NCI-H748 (cell line): ENCODE results near the gene TMED7.
"Not testable (repeated sequence)": the region's sequence is repeated elsewhere in the genome, so short reads cannot be mapped to it uniquely, and the experiment has no call there.

Source experiments
- DNase-seq: peaks from one replicate; lab custom pipeline; 2025; ENCODE audit not compliant: unreplicated experiment; lab: John Stamatoyannopoulos, UW

The TMED7 gene

DNA sequence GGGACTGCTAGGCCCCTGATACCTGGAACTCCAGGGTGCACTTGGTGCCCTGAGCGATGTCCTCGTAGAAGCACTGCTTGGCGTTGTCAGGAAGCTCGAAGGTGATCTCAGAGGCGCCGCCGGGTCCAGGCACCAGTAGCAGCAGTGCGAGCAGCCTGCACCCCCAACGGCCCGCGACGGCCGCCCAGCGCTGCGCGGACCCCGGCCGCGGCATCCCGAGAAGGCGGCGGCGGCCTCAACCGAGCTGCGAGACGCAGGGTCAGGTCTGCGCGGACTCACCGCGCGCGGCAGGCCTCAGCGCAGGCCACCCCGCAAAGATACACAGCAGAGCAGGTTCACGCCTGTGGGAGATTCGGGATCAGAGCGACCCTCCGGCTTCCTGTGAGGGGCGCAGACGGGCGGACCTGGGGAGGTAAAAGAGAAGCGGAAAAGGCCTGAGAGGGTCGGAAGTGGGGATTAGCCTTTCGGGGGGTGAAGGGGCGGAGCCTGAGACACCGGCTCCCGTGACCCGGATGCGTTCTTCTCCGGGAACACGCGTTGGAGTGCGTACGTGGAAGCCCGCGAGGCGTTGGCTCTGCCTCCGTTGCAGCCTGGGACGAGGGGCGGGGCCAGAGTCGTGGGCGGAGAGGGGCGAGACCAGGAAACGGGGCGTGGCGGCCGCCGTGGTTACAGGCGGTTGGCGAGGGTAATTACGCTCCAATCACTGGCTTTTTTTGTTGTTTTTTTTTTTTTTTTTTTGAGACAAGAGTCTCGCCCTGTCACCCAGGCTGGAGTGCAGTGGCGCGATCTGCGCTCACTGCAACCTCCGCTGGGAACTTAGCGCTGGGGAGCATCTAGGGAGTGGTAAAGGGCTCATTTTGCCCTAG lies at the start of gene TMED7:
Gene TMED7 (minus strand): TSS at position 458 of the 866 bp plus-strand sequence. CDS start 244 bp downstream, at position 214.
- peak; percentile 98 for DNase-seq

DNA sequence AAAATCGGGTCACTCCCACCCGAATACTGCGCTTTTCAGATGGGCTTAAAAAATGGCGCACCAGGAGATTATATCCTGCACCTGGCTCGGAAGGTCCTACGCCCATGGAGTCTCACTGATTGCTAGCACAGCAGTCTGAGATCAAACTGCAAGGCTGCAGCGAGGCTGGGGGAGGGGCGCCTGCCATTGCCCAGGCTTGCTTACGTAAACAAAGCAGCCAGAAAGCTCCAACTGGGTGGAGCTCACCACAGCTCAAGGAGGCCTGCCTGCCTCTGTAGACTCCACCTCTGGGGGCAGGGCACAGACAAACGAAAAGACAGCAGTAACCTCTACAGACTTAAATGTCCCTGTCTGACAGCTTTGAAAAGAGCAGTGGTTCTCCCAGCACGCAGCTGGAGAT lies 48.9 kb upstream of the TMED7 start:
- DNase-seq, result not testable (repeated sequence)

DNA sequence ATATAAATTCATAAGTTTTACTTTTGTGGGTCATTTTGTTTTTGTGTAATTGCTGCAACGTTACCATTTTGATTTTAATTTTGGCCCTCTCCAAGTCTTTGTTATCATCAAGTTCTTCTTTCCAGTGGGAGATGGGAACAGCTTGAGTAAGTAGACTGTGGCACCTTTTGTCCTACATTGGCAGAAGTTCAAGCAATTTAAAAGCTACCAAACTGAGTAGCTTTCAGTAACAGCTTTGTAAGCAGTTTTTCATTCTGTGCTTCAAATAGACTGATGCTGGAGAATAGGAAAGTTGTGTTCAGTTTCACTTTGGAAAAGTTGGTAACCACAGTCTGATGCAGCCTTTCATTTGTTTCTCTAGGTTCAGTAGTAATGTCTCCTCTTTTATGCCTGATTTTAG lies 47.8 kb upstream of the TMED7 start:
- DNase-seq, result no peak

DNA sequence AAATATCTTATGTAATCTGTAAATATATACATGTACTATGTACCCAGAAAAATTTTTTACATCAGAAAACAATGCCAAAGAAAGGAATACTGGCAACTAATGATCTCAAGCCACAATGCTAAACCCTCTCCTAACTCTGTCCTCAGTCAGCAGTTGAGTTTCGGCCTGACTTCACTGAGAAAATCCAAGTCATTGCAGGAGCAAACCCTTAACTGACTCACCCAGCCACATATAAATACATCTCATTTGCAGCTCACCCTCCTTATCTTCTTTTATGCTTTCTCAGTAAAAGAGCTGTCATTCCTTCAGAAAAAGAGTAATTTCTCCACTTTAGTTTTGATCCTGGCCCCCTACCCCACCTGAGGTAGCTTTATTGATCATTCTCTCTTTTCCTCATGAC lies 46.1 kb upstream of the TMED7 start:
- DNase-seq, result no peak

DNA sequence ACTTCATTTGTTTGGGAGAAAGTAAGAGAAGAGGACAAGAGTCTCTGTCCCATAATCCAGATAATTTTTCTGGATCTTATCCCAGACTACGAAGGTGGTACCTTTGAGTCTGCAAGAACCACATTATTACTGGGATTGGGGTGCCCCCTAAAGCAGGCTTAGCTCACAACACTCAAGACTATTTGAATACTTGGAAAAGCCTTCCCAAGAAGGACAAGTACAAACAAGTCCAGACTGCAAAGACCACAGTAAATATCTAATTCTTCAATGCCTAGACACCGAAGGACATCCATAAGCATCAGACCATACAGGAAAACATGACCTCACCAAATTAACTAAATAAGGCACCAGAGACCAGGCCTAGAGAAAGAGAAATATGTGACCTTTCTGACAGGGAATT lies 40.2 kb upstream of the TMED7 start:
- no peak for DNase-seq

DNA sequence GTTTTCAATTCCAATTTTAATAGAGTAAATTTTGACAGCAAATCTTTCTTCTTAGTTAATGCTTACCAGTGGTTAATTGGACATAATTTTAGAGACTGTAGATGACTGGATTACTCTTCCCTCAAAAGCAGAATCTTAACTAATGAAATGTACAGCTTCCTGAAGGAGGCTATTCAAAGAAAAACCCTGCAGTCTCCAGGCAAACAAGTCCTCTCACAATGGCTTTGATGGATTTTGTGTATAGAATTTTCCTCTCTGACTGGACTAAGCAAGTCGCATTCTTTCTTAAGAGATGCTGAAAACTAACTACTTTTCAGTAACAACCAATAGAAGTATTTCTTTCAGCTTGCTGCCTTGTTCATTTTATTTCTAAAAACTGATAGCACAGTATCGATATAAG lies 35.7 kb upstream of the TMED7 start:
- no peak for DNase-seq

DNA sequence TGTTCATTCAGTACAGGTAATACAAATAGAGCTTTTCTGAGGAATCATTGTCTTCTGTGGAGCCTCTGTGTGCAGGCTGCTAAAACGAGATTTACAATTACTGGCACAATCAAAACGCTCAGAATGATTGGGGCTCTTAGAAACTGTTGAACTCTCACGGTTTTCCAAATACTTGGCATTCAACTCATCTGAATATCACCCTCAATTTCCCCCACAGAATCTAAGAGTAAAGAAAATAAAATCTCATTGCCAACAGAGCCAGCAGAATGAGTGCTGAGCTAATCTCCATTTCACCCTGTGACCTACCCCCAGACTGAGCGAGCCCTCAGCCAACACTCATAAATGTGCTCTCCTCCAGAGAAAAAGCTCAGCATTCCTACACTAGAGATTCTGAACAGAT lies 35.3 kb upstream of the TMED7 start:
- DNase-seq, result no peak

DNA sequence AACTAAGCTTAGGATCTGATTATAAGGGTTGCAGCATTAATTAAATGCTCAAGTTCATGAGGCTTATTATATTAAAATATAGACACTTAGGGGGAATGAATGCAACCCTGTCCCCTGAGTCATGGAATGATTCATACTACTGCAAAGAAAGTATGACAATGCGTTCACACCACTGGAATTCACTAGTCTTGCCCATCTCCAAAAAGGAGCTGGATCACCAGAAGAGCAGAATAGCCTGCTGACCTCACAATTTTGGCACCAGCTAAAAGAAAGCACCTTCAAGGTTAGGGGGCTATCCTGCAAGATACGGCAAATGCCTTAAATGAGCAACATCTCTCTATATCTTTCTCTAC lies 32.0 kb upstream of the TMED7 start:
- no peak for DNase-seq

DNA sequence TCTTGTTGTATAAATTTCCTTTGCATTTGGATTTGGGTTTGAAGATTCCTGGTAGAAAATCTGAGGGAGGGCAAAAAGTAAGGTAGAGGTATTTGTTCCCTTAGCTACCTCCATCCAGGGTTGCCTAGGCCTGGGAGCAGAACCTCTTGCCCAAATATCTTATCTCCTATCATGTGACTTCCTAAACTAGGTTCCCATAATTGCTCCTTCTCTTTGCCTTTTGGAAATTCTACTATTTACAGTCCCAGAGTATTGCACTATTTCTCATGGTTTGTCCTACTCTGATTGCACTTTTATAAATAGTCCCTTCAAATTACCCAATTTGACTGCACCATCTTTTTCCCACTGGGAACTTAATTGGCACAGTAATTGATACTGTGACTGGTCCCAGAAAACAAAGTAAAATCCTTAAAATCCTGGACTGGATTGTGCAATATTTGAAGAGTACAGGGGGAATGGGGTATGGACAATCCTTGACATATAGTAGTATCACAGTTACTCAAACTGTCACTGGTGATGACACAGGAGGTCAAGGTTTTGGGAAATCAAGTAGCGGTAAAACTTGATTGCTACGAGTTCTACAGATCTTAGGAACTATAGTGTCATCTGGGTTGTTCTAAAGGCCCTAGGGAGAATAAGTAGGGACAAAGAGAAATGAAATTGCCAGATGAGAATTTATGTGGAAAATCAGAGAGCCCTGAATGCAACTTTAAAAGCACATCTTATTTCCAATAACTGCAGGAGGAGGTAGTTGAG lies 31.5 kb upstream of the TMED7 start:
- DNase-seq, result no peak

DNA sequence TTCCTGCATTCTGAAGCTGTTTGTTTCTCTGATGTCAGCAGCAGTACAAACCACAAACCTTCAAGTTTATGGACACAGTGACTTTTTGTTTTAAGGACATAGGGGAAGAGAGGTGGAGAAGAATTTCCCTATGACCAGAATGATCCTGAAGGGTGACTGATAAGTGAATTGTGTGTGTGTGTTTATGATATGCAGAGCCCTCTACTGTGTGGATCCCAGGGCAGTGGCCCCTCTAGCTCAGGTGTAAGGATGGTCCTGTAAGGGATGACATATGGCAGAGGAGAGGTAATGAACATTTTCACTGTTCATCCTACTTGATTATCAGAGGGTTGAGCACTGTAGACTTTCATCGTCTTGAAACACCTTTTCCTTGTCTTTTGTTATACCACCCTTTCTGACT lies 30.6 kb upstream of the TMED7 start:
- no peak for DNase-seq

DNA sequence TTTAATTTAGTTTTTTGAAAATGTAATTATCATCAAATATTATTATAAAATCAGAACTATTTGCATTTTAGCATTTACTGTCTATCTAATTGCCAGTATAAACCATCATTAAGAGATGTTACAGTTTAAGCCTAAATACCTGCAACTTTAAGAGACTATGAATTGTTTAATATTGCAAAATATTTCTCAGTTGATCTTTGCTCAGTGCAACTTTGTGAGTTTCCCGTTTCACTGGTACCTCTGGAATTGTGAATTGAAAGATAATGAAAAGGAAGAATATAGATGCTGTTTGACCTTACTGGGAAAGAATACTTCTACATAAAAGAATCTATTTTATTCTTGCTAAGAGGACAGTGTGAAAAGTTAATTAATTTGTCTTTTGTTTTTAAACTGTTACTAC lies 30.2 kb upstream of the TMED7 start:
- no peak for DNase-seq

DNA sequence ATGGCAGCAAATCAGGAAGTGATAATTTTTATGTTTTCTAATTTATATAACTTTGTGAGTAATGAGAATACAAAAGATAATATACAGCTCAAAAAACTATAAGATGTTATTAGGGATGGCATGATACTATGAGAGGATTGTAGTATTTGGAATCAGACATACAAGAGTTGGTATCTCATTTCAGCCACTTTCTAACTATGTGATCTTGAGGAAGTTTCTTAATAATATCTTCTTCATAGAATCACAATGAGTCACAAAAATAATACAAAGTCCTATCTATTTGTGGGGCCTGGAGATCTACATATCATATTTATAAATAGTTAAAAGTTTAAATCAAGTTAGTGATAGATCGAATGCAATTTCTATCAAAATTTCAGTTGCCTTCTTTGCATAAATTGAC lies 23.7 kb upstream of the TMED7 start:
- no peak for DNase-seq

DNA sequence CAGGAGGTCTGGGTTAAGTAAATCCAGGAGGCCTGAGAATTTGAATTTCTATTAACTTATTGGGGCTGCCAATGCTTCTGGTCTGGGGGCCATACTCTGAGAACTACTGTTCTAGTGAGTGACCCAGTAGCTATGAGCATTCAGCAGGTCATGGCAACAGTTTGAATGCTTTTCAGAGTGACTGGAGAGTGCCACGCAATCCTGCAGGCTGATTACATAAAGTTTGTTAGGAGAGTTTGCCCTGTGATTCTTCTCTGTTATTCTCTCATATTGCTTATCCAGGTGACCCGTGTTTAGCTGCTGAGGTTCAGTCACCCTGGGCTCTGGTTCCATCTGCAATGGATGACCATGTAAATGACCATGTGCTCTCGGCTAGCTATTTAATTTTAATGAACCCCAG lies 22.2 kb upstream of the TMED7 start:
- DNase-seq, result no peak

DNA sequence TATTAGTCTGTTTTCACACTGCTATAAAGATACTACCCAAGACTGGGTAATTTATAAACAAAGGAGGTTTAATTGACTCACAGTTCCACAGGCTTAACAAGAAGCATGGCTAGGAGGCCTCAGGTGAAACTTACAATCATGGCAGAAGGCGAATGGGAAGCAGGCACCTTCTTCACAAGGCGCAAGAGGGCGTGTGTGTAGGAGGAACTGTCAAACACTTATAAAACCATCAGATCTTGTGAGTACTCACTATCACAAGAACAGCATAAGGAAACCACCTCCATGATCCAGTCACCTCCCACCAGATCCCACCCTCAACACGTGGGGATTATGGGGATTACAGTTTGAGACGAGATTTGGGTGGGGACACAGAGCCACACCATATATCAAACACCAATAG lies 19.6 kb upstream of the TMED7 start:
- not testable (repeated sequence) for DNase-seq

DNA sequence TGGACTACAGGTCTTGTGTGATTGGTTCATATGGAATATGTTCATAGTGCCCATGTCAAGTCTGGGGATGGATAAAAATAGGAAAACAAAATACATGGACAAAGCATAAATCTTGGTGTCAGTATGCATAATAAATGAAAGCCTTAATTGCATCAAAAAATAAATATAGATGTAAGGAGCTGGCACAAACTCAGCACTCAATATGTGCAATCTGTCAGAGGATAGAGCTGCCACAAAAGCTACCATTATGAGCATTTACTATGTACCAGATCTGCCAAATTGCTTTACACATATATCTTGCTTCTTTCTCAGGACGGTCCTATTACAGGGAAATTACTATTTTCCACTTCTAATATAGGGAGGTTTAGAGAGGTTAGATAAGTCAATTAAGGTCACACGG lies 18.2 kb upstream of the TMED7 start:
- no peak for DNase-seq

DNA sequence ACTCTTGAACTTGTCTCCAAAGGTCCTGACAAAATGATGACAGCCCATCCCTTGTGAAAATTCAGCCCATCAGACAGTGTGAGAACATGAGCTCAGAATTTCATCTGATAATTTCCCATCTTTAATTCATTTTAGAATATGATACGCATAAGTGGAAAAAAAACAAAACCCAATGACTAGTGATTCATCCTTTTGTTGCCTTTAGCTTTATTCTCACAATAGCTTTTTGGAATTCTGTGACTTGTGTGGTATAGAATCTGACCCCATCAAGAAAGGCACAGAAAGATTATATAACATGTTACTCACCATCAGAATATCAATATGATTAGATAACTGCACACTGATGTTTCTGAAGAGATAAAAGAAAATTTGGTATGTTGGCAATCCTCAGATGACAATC lies 16.1 kb upstream of the TMED7 start:
- DNase-seq, result no peak

DNA sequence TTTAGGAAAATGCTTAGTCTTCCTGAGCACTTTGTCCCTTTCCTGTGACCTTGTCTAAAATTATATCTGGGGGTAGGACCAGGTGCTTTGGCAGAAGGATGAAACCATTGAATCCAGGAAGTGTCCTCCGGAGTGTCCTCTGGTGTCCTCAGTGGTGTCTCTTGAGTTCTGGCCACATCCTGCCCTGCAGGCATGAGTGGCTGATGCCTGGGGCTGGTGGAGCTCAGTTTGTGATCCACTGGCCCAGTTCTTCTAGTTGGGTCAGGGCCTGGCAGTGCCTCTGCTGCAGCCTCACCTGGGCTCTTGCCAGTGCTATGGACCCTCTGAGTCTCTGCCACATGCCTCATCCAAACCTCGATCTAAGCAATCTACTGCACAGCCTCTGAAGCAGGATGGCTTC lies 14.4 kb upstream of the TMED7 start:
- no peak for DNase-seq

DNA sequence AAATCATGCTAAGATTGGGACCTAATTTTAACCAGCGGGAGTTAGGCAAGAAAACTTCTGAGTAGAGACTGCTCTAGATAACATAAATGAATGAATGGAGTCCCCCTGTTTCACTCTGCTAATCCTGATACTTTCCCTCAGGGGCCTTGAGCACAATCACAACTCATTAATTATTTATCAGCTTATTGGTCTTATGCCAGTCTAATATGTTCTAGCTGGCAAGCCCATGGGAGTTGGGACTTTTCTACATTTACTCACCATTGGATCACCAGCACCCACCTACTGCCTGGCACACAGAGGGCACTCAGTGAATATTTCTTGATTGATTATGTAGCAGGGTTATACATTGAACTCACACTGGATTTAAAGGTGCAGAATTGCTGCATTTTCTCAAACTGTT lies 13.5 kb upstream of the TMED7 start:
- no peak for DNase-seq

DNA sequence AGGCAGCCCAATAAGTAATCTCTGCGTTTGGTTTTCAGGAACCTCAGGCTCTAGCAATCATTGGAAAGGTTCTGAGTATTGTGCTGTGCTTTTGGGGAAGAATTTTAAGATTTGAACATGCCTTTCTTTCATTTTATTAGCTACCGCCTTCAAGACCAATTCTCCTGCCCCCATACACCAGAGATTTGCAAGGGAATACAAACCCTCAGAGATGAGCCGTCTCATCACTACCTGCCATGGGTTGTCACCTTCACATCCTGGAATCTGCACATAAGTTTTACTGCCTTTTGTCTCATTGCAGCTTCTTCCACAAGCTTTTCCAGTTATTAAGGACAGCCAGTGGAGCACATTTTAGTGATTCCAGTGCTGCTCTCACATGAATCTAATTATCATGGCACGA lies 11.7 kb upstream of the TMED7 start:
- no peak for DNase-seq

DNA sequence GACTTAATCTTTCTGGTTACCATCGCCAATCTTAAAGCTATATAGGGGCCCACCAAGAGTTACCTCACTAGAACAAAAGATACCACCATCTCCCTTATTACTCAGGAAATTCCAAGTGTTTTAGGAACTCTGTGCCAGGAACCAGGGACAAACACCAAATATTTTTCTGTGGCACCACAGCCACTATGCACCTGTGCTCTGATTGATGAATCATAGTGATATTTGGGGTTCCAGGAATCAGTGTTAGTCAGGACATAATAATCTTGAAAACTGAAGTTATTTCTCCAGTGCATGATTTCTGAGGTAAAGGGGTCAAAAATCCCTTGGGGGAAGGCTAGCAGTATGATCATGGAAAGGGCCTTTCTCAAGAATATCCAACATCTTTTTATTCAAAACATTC lies 10.2 kb upstream of the TMED7 start:
- DNase-seq, result no peak

DNA sequence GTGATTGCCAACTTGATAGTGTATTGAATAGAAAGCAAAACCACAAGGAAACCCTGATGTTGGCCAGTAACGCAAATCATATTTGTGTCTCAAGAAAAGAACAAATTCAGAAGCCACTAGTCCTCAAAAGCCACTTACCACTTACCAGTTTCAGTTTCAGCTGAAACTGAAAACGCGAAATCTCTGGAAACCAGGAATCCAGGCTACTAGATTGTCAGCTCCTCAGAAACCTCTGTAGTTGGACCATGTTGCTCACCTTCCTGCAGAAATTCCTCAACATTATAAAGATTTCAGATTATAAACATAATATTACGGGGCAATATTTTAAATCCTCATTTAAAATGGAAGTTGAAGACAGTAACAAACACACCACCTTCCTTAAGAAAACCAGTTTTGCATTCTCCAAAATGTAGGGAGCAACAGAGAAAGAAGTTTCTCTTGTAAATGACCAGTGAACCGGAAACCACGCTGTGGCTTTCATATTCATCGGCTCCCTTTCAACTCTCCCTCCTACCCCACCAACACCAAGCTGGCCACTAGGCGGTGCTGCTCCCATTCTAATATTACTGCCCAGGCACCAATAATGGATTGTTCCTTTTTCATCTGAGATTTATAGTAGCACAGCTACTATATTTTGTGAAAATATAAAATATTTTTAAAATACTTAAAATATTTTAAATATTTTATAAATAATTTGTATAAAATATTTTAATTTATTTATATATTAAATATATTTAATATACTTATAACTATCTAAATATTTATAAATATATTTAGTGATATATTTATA lies 8.7 kb upstream of the TMED7 start:
- peak; percentile 78 for DNase-seq

DNA sequence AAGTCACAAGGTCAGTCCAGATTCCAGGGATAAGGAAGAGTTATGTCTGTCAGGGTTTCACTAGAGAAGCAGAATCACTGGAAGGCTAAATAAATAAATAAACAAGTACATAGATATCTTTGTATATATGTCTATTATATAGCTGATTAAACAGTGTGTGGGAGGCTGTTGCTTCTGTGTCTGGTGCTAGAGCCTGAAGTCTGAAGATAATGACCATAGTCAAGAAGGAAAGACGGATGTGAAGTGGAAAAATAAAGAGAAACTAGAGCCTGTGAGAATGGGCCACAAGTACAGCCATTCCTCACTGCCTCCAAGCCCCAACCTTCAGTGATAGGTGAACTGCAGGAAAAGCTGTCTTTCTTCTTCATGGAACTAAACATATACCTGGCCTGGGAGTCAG lies 4.1 kb upstream of the TMED7 start:
- DNase-seq, result no peak
